BE2C (cell line): Measurements from ENCODE around the gene FAM13C.

Experiments
- DNase-seq: peaks from one replicate; pipeline ENCODE4 v3.0.0-alpha.2; 2020
- H3K27me3 ChIP-seq: fragments of 250-450 bp; sonication (Bioruptor Pico); 2 replicates; pipeline ENCODE4 v1.5.1; 2020; ENCODE audit warnings: mild to moderate bottlenecking
- H3K36me3 ChIP-seq: fragments of 250-450 bp; sonication (Bioruptor Pico); 2 replicates; pipeline ENCODE4 v1.5.1; 2020; ENCODE audit warnings: mild to moderate bottlenecking
- H3K4me1 ChIP-seq: fragments of 250-450 bp; sonication (Bioruptor Pico); 2 replicates; pipeline ENCODE4 v1.5.1; 2020
- H3K4me3 ChIP-seq: 2 replicates; pipeline ENCODE4 v1.5.1; 2011; ENCODE audit warnings: low read depth, low read length
- H3K9me3 ChIP-seq: fragments of 250-450 bp; sonication (Bioruptor Pico); 2 replicates; pipeline ENCODE4 v1.5.1; 2020
- TF ChIP-seq, protein P1 (sequence below): IDR thresholded peaks from 2 replicates; pipeline ENCODE4 v1.5.1; 2012; ENCODE audit warnings: mild to moderate bottlenecking, low read depth, low read length

The FAM13C gene

DNA sequence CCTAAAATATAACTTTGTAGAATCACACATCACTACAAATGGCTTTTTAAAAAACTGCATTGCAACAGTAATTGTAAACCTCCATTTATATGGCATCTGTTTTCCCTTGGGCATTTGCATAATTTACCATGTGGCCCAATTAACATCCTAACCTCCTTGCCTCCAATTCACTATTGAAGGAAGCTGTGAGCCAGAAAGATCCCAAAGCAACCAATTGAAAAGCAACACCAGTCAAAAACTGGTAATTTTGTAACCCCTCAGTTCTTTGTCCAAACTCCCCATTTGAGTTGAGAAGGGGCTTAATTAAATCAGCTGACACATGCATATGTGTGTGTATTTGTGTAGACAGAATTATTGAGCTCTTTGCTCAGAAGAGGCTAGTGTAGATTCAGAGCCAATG, 90.3 kb downstream of the FAM13C start:
- H3K4me3 ChIP-seq: no peak overlapping the region
- H3K4me1 ChIP-seq: peaks cover 13% of the 10 kb centered on the region
- H3K36me3 ChIP-seq: peaks cover 13% of the 10 kb centered on the region
- no peaks in the 10 kb centered on the region for H3K27me3 ChIP-seq
- no peaks in the 10 kb centered on the region for H3K9me3 ChIP-seq
- no peak for DNase-seq
- TF ChIP-seq, protein P1, sequence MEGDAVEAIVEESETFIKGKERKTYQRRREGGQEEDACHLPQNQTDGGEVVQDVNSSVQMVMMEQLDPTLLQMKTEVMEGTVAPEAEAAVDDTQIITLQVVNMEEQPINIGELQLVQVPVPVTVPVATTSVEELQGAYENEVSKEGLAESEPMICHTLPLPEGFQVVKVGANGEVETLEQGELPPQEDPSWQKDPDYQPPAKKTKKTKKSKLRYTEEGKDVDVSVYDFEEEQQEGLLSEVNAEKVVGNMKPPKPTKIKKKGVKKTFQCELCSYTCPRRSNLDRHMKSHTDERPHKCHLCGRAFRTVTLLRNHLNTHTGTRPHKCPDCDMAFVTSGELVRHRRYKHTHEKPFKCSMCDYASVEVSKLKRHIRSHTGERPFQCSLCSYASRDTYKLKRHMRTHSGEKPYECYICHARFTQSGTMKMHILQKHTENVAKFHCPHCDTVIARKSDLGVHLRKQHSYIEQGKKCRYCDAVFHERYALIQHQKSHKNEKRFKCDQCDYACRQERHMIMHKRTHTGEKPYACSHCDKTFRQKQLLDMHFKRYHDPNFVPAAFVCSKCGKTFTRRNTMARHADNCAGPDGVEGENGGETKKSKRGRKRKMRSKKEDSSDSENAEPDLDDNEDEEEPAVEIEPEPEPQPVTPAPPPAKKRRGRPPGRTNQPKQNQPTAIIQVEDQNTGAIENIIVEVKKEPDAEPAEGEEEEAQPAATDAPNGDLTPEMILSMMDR: no peak

DNA sequence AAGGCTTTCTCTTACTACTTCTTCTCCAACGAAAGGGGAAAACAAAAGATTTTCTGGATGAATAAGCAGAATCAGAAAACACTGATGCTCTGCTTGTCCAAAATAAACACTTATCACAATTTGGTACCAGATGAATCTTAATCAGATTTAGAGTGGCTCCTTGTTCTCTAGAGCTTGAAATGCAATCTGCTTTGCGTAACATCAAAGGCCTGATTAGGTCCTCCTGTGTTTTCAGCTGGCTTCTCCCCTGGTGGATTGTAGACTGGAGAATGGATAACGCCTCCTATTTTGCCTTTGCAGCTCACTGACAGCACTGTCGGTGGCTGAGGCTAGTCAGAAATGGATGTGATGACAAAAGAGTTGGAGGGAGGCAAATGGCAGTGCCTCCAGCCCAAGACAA, 91.2 kb downstream of the FAM13C start:
- Histone ChIP-seq H3K4me1 (peaks cover 13% of the 10 kb centered on the region), H3K9me3 (no peaks in the 10 kb centered on the region), H3K27me3 (no peaks in the 10 kb centered on the region), H3K4me3 (no peak overlapping the region), H3K36me3 (peaks cover 13% of the 10 kb centered on the region)
- TF ChIP-seq, protein P1: no peak
- peak; percentile 36 for DNase-seq

DNA sequence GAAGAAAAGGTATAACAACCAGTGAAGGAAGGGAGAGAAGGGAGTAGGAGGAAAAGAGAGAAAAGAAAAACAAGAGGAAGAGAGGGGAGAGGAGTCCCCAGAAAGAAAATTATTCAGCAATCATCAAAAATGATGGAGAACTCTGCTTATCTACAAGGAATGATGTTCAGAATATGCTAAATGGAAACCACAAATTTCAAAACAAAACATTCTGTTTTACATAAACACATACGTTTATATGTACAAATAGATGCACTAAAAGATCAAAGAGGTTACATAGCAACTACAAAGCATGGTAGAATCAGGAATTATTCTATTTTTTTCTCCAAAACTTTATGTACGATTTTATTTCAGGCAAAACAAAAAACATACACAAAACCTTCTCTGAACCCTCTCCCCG, 91.9 kb downstream of the FAM13C start:
- no peak overlapping the region for H3K4me3 ChIP-seq
- no peaks in the 10 kb centered on the region for H3K27me3 ChIP-seq
- H3K9me3 ChIP-seq: no peaks in the 10 kb centered on the region
- TF ChIP-seq, protein P1: no peak
- no peak for DNase-seq
- peaks cover 13% of the 10 kb centered on the region for H3K36me3 ChIP-seq
- peaks cover 13% of the 10 kb centered on the region for H3K4me1 ChIP-seq

DNA sequence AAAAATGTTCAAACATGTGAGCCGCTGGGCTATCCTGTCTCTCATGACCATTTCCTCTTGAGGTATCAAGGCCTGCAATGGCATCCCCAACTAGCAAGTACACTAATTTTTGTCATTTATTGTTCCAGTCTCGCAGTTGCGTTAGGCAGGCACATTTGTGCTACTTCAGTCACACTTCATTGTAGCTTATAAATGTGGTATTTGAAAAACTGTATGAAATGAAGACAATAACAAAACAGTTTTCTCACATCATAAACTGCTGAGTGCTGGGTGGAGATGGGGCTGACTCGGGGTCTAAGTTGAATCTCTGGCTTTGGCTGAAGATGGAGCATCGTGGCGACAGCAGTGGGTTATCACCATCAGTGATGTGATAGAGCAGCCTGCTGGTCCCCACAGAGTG, 92.7 kb downstream of the FAM13C start:
- peaks cover 13% of the 10 kb centered on the region for H3K36me3 ChIP-seq
- no peaks in the 10 kb centered on the region for H3K9me3 ChIP-seq
- TF ChIP-seq, protein P1: no peak
- no peaks in the 10 kb centered on the region for H3K27me3 ChIP-seq
- H3K4me3 ChIP-seq: no peak overlapping the region
- no peak for DNase-seq
- H3K4me1 ChIP-seq: peaks cover 13% of the 10 kb centered on the region

DNA sequence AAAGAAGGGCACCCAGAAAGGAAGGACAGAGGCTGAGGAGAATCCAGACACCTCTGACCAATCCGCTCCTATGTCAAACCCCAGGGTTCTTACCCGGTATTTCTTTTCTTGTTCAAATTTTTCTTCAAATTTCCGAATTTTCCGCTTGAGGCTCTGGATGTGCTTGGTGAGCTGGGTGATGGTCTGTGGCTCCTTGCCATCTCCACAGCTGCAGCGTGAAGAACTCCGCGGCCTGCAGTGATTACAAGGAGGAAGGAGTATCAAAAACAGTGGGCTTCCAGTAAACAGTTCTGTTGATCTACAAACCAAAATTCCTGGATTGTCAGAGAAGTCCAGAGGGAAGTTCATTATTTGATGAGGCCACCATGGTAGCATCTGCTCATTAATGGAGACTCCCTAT, 93.9 kb downstream of the FAM13C start:
- no peak for DNase-seq
- H3K4me1 ChIP-seq: peaks cover 13% of the 10 kb centered on the region
- H3K9me3 ChIP-seq: no peaks in the 10 kb centered on the region
- H3K27me3 ChIP-seq: no peaks in the 10 kb centered on the region
- H3K4me3 ChIP-seq: no peak overlapping the region
- TF ChIP-seq, protein P1: no peak
- peaks cover 20% of the 10 kb centered on the region for H3K36me3 ChIP-seq

DNA sequence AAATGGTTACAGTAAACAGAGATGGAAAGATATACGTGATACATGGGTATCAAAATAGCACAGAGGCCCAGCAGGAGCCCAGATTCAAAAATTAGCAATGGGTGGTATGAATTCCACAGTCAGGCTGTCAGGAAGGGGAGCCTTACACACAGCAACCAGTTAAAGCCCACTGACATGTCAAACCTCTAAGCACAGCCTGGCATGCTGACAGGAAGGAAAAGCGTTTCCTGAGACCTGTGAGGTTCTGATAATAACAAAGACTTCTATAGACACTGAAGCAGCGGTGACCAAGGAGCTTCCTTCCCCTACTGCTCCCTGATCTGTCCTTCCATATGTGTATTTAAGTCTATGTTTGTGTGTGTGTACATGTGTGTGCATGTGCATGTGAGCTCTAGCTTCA, 96.0 kb downstream of the FAM13C start:
- no peak for DNase-seq
- no peaks in the 10 kb centered on the region for H3K9me3 ChIP-seq
- H3K27me3 ChIP-seq: no peaks in the 10 kb centered on the region
- no peak overlapping the region for H3K4me3 ChIP-seq
- peaks cover 22% of the 10 kb centered on the region for H3K36me3 ChIP-seq
- TF ChIP-seq, protein P1: no peak
- H3K4me1 ChIP-seq: peaks cover 6% of the 10 kb centered on the region
